ENCODE measurements around the gene SLC10A7. TPM values are rescaled to one million over a fixed set of nuclear protein-coding genes. Genes with fewer than 3 reads are reported as not detected.

Gene SLC10A7
- total and polyA plus RNA-seq, 2 of the 4 experiments (the other 2 are of a cell fraction), result 5.2 to 8.4 TPM

DNA sequence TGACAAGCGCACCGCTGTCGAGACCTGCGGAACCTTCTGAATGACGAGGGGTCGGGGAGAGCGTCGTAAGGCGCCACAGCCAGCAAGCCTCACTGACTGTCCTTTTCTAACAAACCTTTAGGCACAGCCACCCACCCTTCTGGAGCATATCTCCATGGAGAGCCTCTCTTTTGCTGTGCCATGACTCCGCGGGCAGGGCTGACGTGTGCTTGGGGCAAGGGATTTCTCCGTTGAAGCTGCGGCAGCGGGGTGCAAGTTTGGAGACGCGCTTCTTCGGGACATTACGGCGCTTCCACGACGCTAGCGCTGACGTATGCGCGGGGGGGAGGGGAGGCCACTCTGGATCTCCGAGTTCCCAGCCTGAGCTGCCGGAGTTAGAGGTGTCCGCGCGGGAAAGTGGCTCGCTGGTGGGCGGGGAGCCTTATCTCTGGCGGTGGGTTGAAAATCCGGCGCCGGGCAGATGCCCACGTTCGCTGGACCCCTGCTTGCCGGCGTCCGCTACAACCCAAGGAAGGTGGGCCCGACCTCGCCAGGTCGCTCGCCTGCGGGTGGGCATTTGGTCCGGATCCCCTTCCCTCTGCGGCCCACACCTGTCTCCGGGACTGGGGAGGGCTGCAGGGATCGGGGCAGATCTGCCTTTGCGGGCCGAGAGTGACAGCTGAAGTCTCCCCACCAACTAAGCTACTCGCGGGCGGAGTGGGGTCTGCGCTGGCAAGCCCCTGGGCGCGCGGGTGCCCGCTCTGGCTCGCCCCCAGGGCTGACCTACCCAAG lies 543 bp upstream of the SLC10A7 start:
- Histone ChIP-seq H3K18ac (ENCODE audit: low read depth, low read length) (peak overlapping the region; percentile 73), H3K9ac (ENCODE audit: low read depth, low read length) (peak overlapping the region; percentile 74), H3K4me3 (ENCODE audit: insufficient read depth, low read depth, low read length) (peak overlapping the region; percentile 94), H2BK120ac (ENCODE audit: low read depth, low read length) (0 out of 2 replicates have a peak overlapping the region, but pooled peaks have one; percentile 66), H3K23ac (ENCODE audit: low read depth, low read length) (peak overlapping the region; percentile 88; the same call in 1 of the 2 replicates), H3K36me3 (ENCODE audit: control insufficient read depth, insufficient read depth, low read length) (no peaks in the 10 kb centered on the region), H4K20me1 (ENCODE audit: insufficient read depth, low read length) (no peaks in the 10 kb centered on the region), H2AFZ (replicated peaks; ENCODE audit: low read length, poor library complexity) (peak overlapping the region; percentile 100), H4K5ac (ENCODE audit: low read depth, low read length) (no peak overlapping the region; the same call in 1 of the 2 replicates), H3K27me3 (ENCODE audit: control insufficient read depth, insufficient read depth, low read length) (no peaks in the 10 kb centered on the region), H3K9me1 (ENCODE audit: insufficient read depth, low read length) (no peaks in the 10 kb centered on the region), H3K27ac (ENCODE audit: insufficient read depth, low read length) (peak overlapping the region; percentile 68), H3K4me1 (ENCODE audit: control insufficient read depth, insufficient read depth, low read length) (no peaks in the 10 kb centered on the region), H3K4ac (ENCODE audit: low read depth, low read length) (peak overlapping the region; percentile 40), H2AK9ac (replicated peaks; ENCODE audit: low read depth, low read length, poor library complexity) (peak overlapping the region; percentile 61), H3K56ac (ENCODE audit: extremely low read depth, insufficient read depth, low read length) (peak overlapping the region; percentile 75; the same call in 1 of the 2 replicates), H3K9me3 (ENCODE audit: control insufficient read depth, insufficient read depth, low read length) (no peaks in the 10 kb centered on the region), H3K4me2 (ENCODE audit: low read depth, low read length) (peak overlapping the region; percentile 94), H3K79me1 (ENCODE audit: low read depth in 1 of 2, low read length in 2 of 2) (peaks cover 24 to 29% of the 10 kb centered on the region in 2 experiments), H2BK5ac (ENCODE audit: low read depth, low read length, poor library complexity, severe bottlenecking) (peak overlapping the region; percentile 83), H4K8ac (ENCODE audit: low read depth in 2 of 2, low read length in 2 of 2) (peak overlapping the region in 1 of 2 experiments; percentile 70; a peak in 2 of 4 replicates), H4K91ac (ENCODE audit: insufficient read depth, low read depth, low read length) (peak overlapping the region; percentile 12; the same call in 1 of the 2 replicates), H2BK15ac (ENCODE audit: low read depth, low read length) (peak overlapping the region; percentile 9; the same call in 1 of the 3 replicates), H2BK20ac (ENCODE audit: low read depth, low read length) (no peak overlapping the region), H3K14ac (replicated peaks; ENCODE audit: low read depth, low read length) (peak overlapping the region; percentile 46), H2AK5ac (ENCODE audit: low read depth, low read length) (0 out of 2 replicates have a peak overlapping the region, but pooled peaks have one; percentile 5)
- ATAC-seq (ENCODE audit: low read depth), result peak; percentile 93
- BruUV-seq (replicated peaks), result no TSS peak
- peak; percentile 80 for DNase-seq
- dilution Hi-C loops (cut with HindIII; ENCODE audit: low sequenced_read_pairs, unreplicated experiment), result no loop called here
- in situ Hi-C loops (cut with MboI; ENCODE audit: low sequenced_read_pairs), result no loop called here
- 0% methylated on average over 6 of the region's 62 CpGs; no CpG with 5 or more reads in 1 of the 2 experiments for WGBS, 2 experiments (ENCODE audit: extremely low coverage in 2 of 2, insufficient read length in 1 of 2)
- POLR2A ChIA-PET (ENCODE audit: unreplicated experiment), result interaction anchor here (0.5 to 0.7 kb wide), 2 partner anchors 14 to 470 kb away, joined by 3 to 4 read pairs; no protein-coding TSS in a partner anchor
- CTCF ChIA-PET, result no interaction called here
- intact Hi-C loops (cut with micrococcal nuclease), result loop anchor here (5.0 to 10.0 kb wide), 2 partner anchors 115 to 573 kb away; partner anchors contain the start of gene POU4F2
- peak; percentile 19; the same call in 1 of the 2 replicates for TF ChIP-seq POLR2A (IDR thresholded peaks at IDR 0.05; ENCODE audit: low read depth, low read length)
- TF ChIP-seq MXI1 (IDR thresholded peaks at IDR 0.05; ENCODE audit: borderline replicate concordance, low read depth, low read length), result no peak
- TF ChIP-seq MAFK (IDR thresholded peaks at IDR 0.05; ENCODE audit: low read depth, low read length), result peak; percentile 41; the same call in 1 of the 2 replicates
- TF ChIP-seq, protein P1, sequence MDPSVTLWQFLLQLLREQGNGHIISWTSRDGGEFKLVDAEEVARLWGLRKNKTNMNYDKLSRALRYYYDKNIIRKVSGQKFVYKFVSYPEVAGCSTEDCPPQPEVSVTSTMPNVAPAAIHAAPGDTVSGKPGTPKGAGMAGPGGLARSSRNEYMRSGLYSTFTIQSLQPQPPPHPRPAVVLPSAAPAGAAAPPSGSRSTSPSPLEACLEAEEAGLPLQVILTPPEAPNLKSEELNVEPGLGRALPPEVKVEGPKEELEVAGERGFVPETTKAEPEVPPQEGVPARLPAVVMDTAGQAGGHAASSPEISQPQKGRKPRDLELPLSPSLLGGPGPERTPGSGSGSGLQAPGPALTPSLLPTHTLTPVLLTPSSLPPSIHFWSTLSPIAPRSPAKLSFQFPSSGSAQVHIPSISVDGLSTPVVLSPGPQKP (IDR thresholded peaks at IDR 0.05; ENCODE audit: borderline replicate concordance, low read depth, low read length), result no peak
- TF ChIP-seq, protein P2, sequence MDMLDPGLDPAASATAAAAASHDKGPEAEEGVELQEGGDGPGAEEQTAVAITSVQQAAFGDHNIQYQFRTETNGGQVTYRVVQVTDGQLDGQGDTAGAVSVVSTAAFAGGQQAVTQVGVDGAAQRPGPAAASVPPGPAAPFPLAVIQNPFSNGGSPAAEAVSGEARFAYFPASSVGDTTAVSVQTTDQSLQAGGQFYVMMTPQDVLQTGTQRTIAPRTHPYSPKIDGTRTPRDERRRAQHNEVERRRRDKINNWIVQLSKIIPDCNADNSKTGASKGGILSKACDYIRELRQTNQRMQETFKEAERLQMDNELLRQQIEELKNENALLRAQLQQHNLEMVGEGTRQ (IDR thresholded peaks at IDR 0.05; ENCODE audit: low read depth, low read length), result no peak
- no peak for TF ChIP-seq BHLHE40 (IDR thresholded peaks at IDR 0.05; ENCODE audit: low read depth, low read length)
- TF ChIP-seq MAZ (IDR thresholded peaks at IDR 0.05; ENCODE audit: borderline replicate concordance, low read depth, low read length), result peak; percentile 77; the same call in 1 of the 2 replicates
- TF ChIP-seq NFE2L2 (IDR thresholded peaks at IDR 0.05; ENCODE audit: low read depth, low read length), result no peak
- no peak for TF ChIP-seq CHD1 (IDR thresholded peaks at IDR 0.05; ENCODE audit: low read depth, low read length)
- no peak for TF ChIP-seq CEBPB (IDR thresholded peaks at IDR 0.05; ENCODE audit: low read depth, low read length)
- no peak for TF ChIP-seq RCOR1 (IDR thresholded peaks at IDR 0.05; ENCODE audit: insufficient replicate concordance, low read length)
- no peak for TF ChIP-seq RAD21 (IDR thresholded peaks at IDR 0.05; ENCODE audit: low read length)
- no peak for TF ChIP-seq FOS (IDR thresholded peaks at IDR 0.05; ENCODE audit: low read depth, low read length)
- no peak for TF ChIP-seq RFX5 (IDR thresholded peaks at IDR 0.05; ENCODE audit: low read depth, low read length)
